ENCODE results near the gene PCNX2. TPM values are rescaled to one million over a fixed set of nuclear protein-coding genes. Genes with fewer than 3 reads are reported as not detected.

Gene PCNX2
- total and polyA plus RNA-seq, 2 of the 8 experiments (the other 6 are each of a cell fraction or from before 2014, with no cell fraction given), result 46.1 to 57.6 TPM

DNA sequence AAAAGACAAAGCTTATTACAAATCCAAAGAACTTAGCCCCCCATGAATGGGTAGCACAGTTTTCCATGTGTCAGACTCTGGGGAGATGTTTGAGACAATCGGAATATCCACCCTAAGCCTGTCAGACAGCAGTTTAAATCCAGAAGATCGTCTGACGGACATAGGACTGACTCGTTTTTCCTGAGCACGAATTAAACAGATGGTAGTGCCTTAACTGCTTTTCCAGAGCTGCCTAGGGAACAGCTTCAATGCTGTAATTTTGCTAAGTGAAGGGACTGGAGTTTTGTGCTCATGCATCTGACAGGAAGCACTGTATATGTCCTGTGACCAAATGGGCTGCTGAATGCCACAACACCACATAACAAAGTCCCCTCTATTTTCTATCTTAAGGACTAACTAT, 48.6 kb downstream of the PCNX2 start:
- TF ChIP-seq SIRT6 (IDR thresholded peaks at IDR 0.05; ENCODE audit: low read length) (no peak), SUZ12 (IDR thresholded peaks at IDR 0.05; ENCODE audit: low read length) (no peak), BCL11A (IDR thresholded peaks at IDR 0.05; ENCODE audit: low read depth in 2 of 2, low read length in 2 of 2) (no peak), KDM1A (IDR thresholded peaks at IDR 0.05; ENCODE audit: borderline replicate concordance, low read length) (no peak), HDAC2 (IDR thresholded peaks at IDR 0.05; ENCODE audit: borderline replicate concordance in 1 of 2, low read depth in 2 of 2, low read length in 2 of 2) (no peak), CBX5 (IDR thresholded peaks at IDR 0.05; ENCODE audit: low read depth, low read length) (no peak), TBP (IDR thresholded peaks at IDR 0.05; ENCODE audit: low read depth, low read length) (no peak), NRF1 (IDR thresholded peaks at IDR 0.05; ENCODE audit: low read depth, low read length) (no peak), MAFK (IDR thresholded peaks at IDR 0.05; ENCODE audit: low read depth, low read length) (no peak), TAF1 (IDR thresholded peaks at IDR 0.05; ENCODE audit: low read depth, low read length) (no peak), KDM4A (IDR thresholded peaks at IDR 0.05; ENCODE audit: low read depth, low read length, severe bottlenecking) (no peak)
- TF ChIP-seq, protein P1, sequence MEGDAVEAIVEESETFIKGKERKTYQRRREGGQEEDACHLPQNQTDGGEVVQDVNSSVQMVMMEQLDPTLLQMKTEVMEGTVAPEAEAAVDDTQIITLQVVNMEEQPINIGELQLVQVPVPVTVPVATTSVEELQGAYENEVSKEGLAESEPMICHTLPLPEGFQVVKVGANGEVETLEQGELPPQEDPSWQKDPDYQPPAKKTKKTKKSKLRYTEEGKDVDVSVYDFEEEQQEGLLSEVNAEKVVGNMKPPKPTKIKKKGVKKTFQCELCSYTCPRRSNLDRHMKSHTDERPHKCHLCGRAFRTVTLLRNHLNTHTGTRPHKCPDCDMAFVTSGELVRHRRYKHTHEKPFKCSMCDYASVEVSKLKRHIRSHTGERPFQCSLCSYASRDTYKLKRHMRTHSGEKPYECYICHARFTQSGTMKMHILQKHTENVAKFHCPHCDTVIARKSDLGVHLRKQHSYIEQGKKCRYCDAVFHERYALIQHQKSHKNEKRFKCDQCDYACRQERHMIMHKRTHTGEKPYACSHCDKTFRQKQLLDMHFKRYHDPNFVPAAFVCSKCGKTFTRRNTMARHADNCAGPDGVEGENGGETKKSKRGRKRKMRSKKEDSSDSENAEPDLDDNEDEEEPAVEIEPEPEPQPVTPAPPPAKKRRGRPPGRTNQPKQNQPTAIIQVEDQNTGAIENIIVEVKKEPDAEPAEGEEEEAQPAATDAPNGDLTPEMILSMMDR (IDR thresholded peaks at IDR 0.05; ENCODE audit: control extremely low read depth in 1 of 3, insufficient read depth in 1 of 3, low read depth in 1 of 3, low read length in 3 of 3), result no peak
- H4K91ac ChIP-seq (replicated peaks; ENCODE audit: insufficient read length, low read length), result no peak overlapping the region
- no peak overlapping the region for H4K5ac ChIP-seq (ENCODE audit: insufficient read length, low read depth, low read length)
- H3K79me1 ChIP-seq (ENCODE audit: low read depth, low read length), result no peaks in the 10 kb centered on the region
- no peak overlapping the region for H2BK5ac ChIP-seq (ENCODE audit: low read depth, low read length)
- no peak overlapping the region for H4K8ac ChIP-seq (ENCODE audit: extremely low read depth, insufficient read depth, low read length)
- H3K9me3 ChIP-seq (ENCODE audit: insufficient read depth in 2 of 2, low read depth in 1 of 2, low read length in 1 of 2), result no peaks in the 10 kb centered on the region
- no peak overlapping the region for H3K23ac ChIP-seq (ENCODE audit: insufficient read length)
- ChIA-PET POLR2A (ENCODE audit: partially characterized antibody) (interaction anchor here (1.0 kb wide), 1 partner anchor 12 kb away, joined by 3 read pairs; no protein-coding TSS in a partner anchor), CTCF (ENCODE audit: partially characterized antibody) (interaction anchor here (1.2 kb wide), 2 partner anchors 10 to 17 kb away, joined by 3 to 4 read pairs; no protein-coding TSS in a partner anchor)
- H2BK12ac ChIP-seq (ENCODE audit: low read depth, low read length), result no peak overlapping the region
- no peak overlapping the region for H2BK15ac ChIP-seq (ENCODE audit: low read length)
- no peak overlapping the region for H3K9ac ChIP-seq (replicated peaks in 1 of 4; ENCODE audit: extremely low read depth in 1 of 4, low read depth in 3 of 4, low read length in 3 of 4)
- H3K18ac ChIP-seq (ENCODE audit: extremely low read depth, low read length), result no peak overlapping the region
- no peak overlapping the region for H3K4me3 ChIP-seq (ENCODE audit: extremely low read depth in 1 of 4, insufficient read depth in 2 of 4, low read depth in 3 of 4, low read length in 4 of 4)
- 88% methylated on average over 5 of the region's 5 CpGs; no CpG with 5 or more reads in 1 of the 2 experiments for WGBS, 2 experiments (ENCODE audit: extremely low coverage in 1 of 2, insufficient coverage in 1 of 2, insufficient read length in 1 of 2, insufficient replicate concordance in 2 of 2, low coverage in 1 of 2, low lambda C conversion rate in 2 of 2, missing lambda C conversion rate in 1 of 2)
- H3K79me2 ChIP-seq (ENCODE audit: control insufficient read depth in 1 of 2, insufficient read depth in 2 of 2, low read length in 2 of 2), result no peaks in the 10 kb centered on the region
- H3K56ac ChIP-seq (replicated peaks; ENCODE audit: insufficient read length, low read depth, low read length), result no peak overlapping the region
- no peak overlapping the region for H2BK20ac ChIP-seq (ENCODE audit: low read length)
- H3K23me2 ChIP-seq (ENCODE audit: low read depth, low read length), result no peaks in the 10 kb centered on the region
- DNase-seq (ENCODE audit: low read depth in 1 of 2, low spot score in 2 of 2) (no peak), FAIRE-seq (no peak)
- H3K14ac ChIP-seq (ENCODE audit: insufficient read length), result no peak overlapping the region
- no peak overlapping the region for H3K4me2 ChIP-seq (ENCODE audit: insufficient read depth in 1 of 2, low read depth in 2 of 2, low read length in 2 of 2)
- no peak overlapping the region for H3K4ac ChIP-seq (replicated peaks; ENCODE audit: insufficient read length, low read depth, low read length)
- peaks cover 12 to 50% (median 35%) of the 10 kb centered on the region in 4 experiments for H3K36me3 ChIP-seq (ENCODE audit: control insufficient read depth in 2 of 4, insufficient read depth in 4 of 4, low read length in 3 of 4)
- H2AK5ac ChIP-seq (ENCODE audit: low read depth, low read length), result no peak overlapping the region
- no peaks in the 10 kb centered on the region for H4K20me1 ChIP-seq (replicated peaks in 1 of 2; ENCODE audit: control insufficient read depth in 1 of 2, insufficient read depth in 2 of 2, low read length in 2 of 2)
- H3K27me3 ChIP-seq (replicated peaks in 1 of 4; ENCODE audit: control insufficient read depth in 3 of 4, extremely low read depth in 1 of 4, insufficient read depth in 3 of 4, low read length in 3 of 4), result no peaks in the 10 kb centered on the region
- no peak overlapping the region for H3K27ac ChIP-seq (ENCODE audit: low read depth, low read length)
- H2BK120ac ChIP-seq (replicated peaks; ENCODE audit: low read depth, low read length), result no peak overlapping the region
- H2AFZ ChIP-seq (ENCODE audit: low read length), result no peak overlapping the region
- peaks cover 0 to 3% (median 0%) of the 10 kb centered on the region in 4 experiments; a peak in 1 of 7 replicates for H3K4me1 ChIP-seq (replicated peaks in 1 of 4; ENCODE audit: control insufficient read depth in 3 of 4, insufficient read depth in 4 of 4, low read length in 3 of 4)
